ENCODE measurements around the gene SLC7A5.

GRCh38 chr16:87836346-87836843 lies 32.9 kb downstream of the SLC7A5 start:
- TF ChIP-seq, protein P1, sequence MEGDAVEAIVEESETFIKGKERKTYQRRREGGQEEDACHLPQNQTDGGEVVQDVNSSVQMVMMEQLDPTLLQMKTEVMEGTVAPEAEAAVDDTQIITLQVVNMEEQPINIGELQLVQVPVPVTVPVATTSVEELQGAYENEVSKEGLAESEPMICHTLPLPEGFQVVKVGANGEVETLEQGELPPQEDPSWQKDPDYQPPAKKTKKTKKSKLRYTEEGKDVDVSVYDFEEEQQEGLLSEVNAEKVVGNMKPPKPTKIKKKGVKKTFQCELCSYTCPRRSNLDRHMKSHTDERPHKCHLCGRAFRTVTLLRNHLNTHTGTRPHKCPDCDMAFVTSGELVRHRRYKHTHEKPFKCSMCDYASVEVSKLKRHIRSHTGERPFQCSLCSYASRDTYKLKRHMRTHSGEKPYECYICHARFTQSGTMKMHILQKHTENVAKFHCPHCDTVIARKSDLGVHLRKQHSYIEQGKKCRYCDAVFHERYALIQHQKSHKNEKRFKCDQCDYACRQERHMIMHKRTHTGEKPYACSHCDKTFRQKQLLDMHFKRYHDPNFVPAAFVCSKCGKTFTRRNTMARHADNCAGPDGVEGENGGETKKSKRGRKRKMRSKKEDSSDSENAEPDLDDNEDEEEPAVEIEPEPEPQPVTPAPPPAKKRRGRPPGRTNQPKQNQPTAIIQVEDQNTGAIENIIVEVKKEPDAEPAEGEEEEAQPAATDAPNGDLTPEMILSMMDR (IDR thresholded peaks at IDR 0.05; ENCODE audit: low read length) = no peak
- TF ChIP-seq EZH2phosphoT487 (IDR thresholded peaks at IDR 0.05; ENCODE audit: low read length) = no peak

All from MM.1S (cell line).